Thyroid gland (tissue), 4 donors: ENCODE results near the gene CD300A. TPM values are rescaled to one million over a fixed set of nuclear protein-coding genes. Genes with fewer than 3 reads are reported as not detected.

ENCODE experiments used
- DNase-seq, 2 donors: peaks; one replicate each; pipeline ENCODE4 v3.0.0-alpha.2; 2019
- H3K27ac ChIP-seq, 3 donors: fragments of 200-600 bp; sonication (generic); 1 replicate in 2 of 3; 2 replicates in 1 of 3; pipeline ENCODE4 v1.5.1; 2016 to 2019; ENCODE audit warnings: mild to moderate bottlenecking in 1 of 3, moderate library complexity in 1 of 3
- H3K27me3 ChIP-seq: fragments of 200-600 bp; sonication (generic); one replicate; pipeline ENCODE4 v1.5.1; 2019
- H3K36me3 ChIP-seq, 2 donors: fragments of 200-600 bp; sonication (generic); one replicate each; pipeline ENCODE4 v1.5.1; 2016 to 2019
- H3K4me1 ChIP-seq, 2 donors: fragments of 200-600 bp; sonication (generic); one replicate each; pipeline ENCODE4 v1.5.1; 2017 to 2019
- H3K4me3 ChIP-seq, 3 donors: fragments of 200-600 bp; sonication (generic); replicated peaks in 1 of 3; 1 replicate in 2 of 3; 2 replicates in 1 of 3; pipeline ENCODE4 v1.5.1; 2016; ENCODE audit warnings: mild to moderate bottlenecking in 1 of 3
- H3K9me3 ChIP-seq: fragments of 200-600 bp; sonication (generic); one replicate; pipeline ENCODE4 v1.5.1; 2017
- CTCF ChIP-seq, 6 experiments: fragments of 200-600 bp in 3 of 6; fragments of 450-650 bp in 3 of 6; sonication (generic) in 3 of 6; IDR thresholded peaks; one replicate each; pipeline ENCODE4 v1.5.1; 2016 to 2019; ENCODE audit warnings: antibody characterized with exemption in 6 of 6, mild to moderate bottlenecking in 2 of 6, inconsistent platforms in 1 of 6, moderate library complexity in 1 of 6
- POLR2A ChIP-seq, 2 donors: fragments of 450-650 bp; IDR thresholded peaks; one replicate each; pipeline ENCODE4 v1.6.1; 2017; ENCODE audit warnings: antibody characterized with exemption in 2 of 2, mild to moderate bottlenecking in 2 of 2, moderate library complexity in 1 of 2
- WGBS, 2 donors: methylation state at CpG; one replicate each; pipeline ENCODE4 v1.1.5; 2017; 5-methylcytosine and 5-hydroxymethylcytosine counted together
- intact Hi-C: fragments of 100-400 bp; cut with DNase I; formaldehyde crosslinking; loops from one replicate; pipeline ENCODE4 v1.15.1; 2023
- total RNA-seq, 4 donors: library from RNA; depleted of rRNA; stranded (reverse); fragments of >200 nt; gene quantifications; one replicate each; pipeline ENCODE4 v1.2.3, GENCODE V29; 2016

CD300A gene
- total RNA-seq, 4 donors from 2014 or later, result 0.78 to 5.8 (median 2.1) TPM

GRCh38 chr17:74460996-74461395 is 5.4 kb upstream of the CD300A start:
- 97 to 100% methylated on average over 7 of the region's 7 CpGs for WGBS, 2 donors
- Histone ChIP-seq H3K36me3 (no peaks in the 10 kb centered on the region), H3K27ac (no peak overlapping the region), H3K9me3 (no peaks in the 10 kb centered on the region), H3K4me1 (peaks cover 0 to 10% of the 10 kb centered on the region in 2 donors), H3K27me3 (no peaks in the 10 kb centered on the region), H3K4me3 (no peak overlapping the region)
- intact Hi-C loops, result no loop called here
- no peak for DNase-seq
- TF ChIP-seq POLR2A (IDR thresholded peaks at IDR 0.05) (no peak), CTCF (IDR thresholded peaks at IDR 0.05) (no peak)

GRCh38 chr17:74461611-74462010 is 4.8 kb upstream of the CD300A start:
- TF ChIP-seq CTCF (IDR thresholded peaks at IDR 0.05) (no peak), POLR2A (IDR thresholded peaks at IDR 0.05) (no peak)
- H3K27me3 ChIP-seq, result no peaks in the 10 kb centered on the region
- H3K4me1 ChIP-seq, result peaks cover 0 to 10% of the 10 kb centered on the region in 2 donors
- H3K9me3 ChIP-seq, result no peaks in the 10 kb centered on the region
- no peak for DNase-seq
- intact Hi-C loops, result no loop called here
- no peak overlapping the region for H3K27ac ChIP-seq
- WGBS, 2 donors, result 87 to 93% methylated on average over 8 to 10 of the region's 10 CpGs
- H3K4me3 ChIP-seq, result no peak overlapping the region
- no peaks in the 10 kb centered on the region for H3K36me3 ChIP-seq

GRCh38 chr17:74464730-74465377 is 1.6 kb upstream of the CD300A start:
- TF ChIP-seq CTCF (IDR thresholded peaks at IDR 0.05), result no peak
- Histone ChIP-seq H3K9me3 (no peaks in the 10 kb centered on the region), H3K27me3 (no peaks in the 10 kb centered on the region), H3K27ac (no peak overlapping the region), H3K4me1 (no peaks in the 10 kb centered on the region), H3K36me3 (no peaks in the 10 kb centered on the region), H3K4me3 (no peak overlapping the region)
- 90% methylated on average over 7 of the region's 7 CpGs for WGBS, 2 donors
- DNase-seq, result no peak
- intact Hi-C loops, result no loop called here

- Histone ChIP-seq H3K36me3 (no peaks in the 10 kb centered on the region), H3K9me3 (no peaks in the 10 kb centered on the region), H3K4me1 (no peaks in the 10 kb centered on the region), H3K27me3 (no peaks in the 10 kb centered on the region), H3K27ac (no peak overlapping the region), H3K4me3 (no peak overlapping the region)
- DNase-seq, result no peak
- intact Hi-C loops, result no loop called here
- 83 to 92% methylated on average over 8 of the region's 8 CpGs for WGBS, 2 donors
- TF ChIP-seq POLR2A (IDR thresholded peaks at IDR 0.05), result no peak
- TF ChIP-seq CTCF (IDR thresholded peaks at IDR 0.05), result no peak
Observed at GRCh38 chr17:74465378-74466110, 890 bp upstream of the CD300A start.

- no peak for TF ChIP-seq POLR2A (IDR thresholded peaks at IDR 0.05)
- intact Hi-C loops, result no loop called here
- no peak for DNase-seq
- no peaks in the 10 kb centered on the region for H3K27me3 ChIP-seq
- H3K9me3 ChIP-seq, result no peaks in the 10 kb centered on the region
- H3K4me3 ChIP-seq, result no peak overlapping the region
- no peaks in the 10 kb centered on the region for H3K4me1 ChIP-seq
- 51 to 67% methylated on average over 8 to 11 of the region's 11 CpGs for WGBS, 2 donors
- no peaks in the 10 kb centered on the region for H3K36me3 ChIP-seq
- H3K27ac ChIP-seq, result no peak overlapping the region
Observed at GRCh38 chr17:74466828-74467184, 372 bp downstream of the CD300A start.
